ENCODE measurements around the gene FAM120A.

GRCh38 chr9:93532141-93532540, 80.7 kb downstream of the FAM120A start:
- TF ChIP-seq SMC3 (conservative IDR thresholded peaks at IDR 0.05; ENCODE audit: poor library complexity), result no peak
- no peak for TF ChIP-seq CTCF (IDR thresholded peaks at IDR 0.05; ENCODE audit: poor library complexity, severe bottlenecking)
- no peak for TF ChIP-seq MXI1 (conservative IDR thresholded peaks at IDR 0.05; ENCODE audit: poor library complexity, severe bottlenecking)
- TF ChIP-seq POLR2AphosphoS5 (IDR thresholded peaks at IDR 0.05), result no peak

Measured in neural cell (in vitro differentiated cells).